Measurements from ENCODE around the gene COL1A1. TPM values are rescaled to one million over a fixed set of nuclear protein-coding genes. Genes with fewer than 3 reads are reported as not detected.

The COL1A1 gene
- total RNA-seq, 1 experiment from 2014 or later, result 5.5 TPM

DNA sequence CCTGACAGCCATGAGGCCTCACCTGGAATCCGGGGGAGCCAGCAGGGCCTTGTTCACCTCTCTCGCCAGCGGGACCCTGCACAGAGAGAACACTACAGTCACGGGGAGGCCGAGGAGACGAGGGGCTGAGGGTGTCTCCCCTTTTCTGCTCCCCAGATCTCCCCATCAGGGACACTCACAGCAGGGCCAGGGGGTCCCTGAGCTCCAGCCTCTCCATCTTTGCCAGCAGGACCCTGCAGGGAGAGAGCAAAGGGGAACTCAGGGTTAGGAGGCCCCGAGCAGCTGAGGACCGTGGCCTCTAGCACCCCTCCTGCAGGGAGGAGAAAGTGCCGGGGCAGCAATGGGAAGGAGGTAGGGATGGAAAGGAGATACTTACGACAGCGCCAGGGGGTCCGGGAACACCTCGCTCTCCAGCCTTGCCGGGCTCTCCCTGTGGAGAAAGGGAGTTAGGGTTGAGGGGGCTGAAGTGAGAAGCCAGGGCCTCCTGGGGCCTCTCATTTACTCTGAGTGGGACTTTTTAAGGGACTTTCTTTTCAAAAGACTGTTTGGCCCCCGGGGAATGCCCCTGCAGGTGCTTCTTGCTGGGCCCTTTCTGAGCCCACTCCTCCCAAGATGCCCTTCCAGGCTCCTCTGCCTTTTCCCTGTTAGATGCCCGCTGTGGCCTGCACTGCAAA is 8.7 kb downstream of the COL1A1 start:
- TF ChIP-seq, protein P1, sequence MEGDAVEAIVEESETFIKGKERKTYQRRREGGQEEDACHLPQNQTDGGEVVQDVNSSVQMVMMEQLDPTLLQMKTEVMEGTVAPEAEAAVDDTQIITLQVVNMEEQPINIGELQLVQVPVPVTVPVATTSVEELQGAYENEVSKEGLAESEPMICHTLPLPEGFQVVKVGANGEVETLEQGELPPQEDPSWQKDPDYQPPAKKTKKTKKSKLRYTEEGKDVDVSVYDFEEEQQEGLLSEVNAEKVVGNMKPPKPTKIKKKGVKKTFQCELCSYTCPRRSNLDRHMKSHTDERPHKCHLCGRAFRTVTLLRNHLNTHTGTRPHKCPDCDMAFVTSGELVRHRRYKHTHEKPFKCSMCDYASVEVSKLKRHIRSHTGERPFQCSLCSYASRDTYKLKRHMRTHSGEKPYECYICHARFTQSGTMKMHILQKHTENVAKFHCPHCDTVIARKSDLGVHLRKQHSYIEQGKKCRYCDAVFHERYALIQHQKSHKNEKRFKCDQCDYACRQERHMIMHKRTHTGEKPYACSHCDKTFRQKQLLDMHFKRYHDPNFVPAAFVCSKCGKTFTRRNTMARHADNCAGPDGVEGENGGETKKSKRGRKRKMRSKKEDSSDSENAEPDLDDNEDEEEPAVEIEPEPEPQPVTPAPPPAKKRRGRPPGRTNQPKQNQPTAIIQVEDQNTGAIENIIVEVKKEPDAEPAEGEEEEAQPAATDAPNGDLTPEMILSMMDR (IDR thresholded peaks at IDR 0.05; ENCODE audit: unreplicated experiment), result no peak
- no peak for DNase-seq
- CTCF ChIA-PET, result no interaction called here
- no TSS peak for BruUV-seq (replicated peaks)
- Mint-ChIP-seq H3K27me3 (ENCODE audit: unreplicated experiment) (peaks cover 98% of the 10 kb centered on the region), H3K9me3 (ENCODE audit: low read depth, unreplicated experiment) (no peaks in the 10 kb centered on the region), H3K4me1 (ENCODE audit: low read depth, unreplicated experiment) (no peaks in the 10 kb centered on the region), H3K36me3 (ENCODE audit: insufficient read depth, unreplicated experiment) (no peaks in the 10 kb centered on the region), H3K4me3 (ENCODE audit: low read depth, unreplicated experiment) (no peak overlapping the region), H3K27ac (ENCODE audit: unreplicated experiment) (no peak overlapping the region)
- intact Hi-C loops (cut with micrococcal nuclease; ENCODE audit: unreplicated experiment), result no loop called here

DNA sequence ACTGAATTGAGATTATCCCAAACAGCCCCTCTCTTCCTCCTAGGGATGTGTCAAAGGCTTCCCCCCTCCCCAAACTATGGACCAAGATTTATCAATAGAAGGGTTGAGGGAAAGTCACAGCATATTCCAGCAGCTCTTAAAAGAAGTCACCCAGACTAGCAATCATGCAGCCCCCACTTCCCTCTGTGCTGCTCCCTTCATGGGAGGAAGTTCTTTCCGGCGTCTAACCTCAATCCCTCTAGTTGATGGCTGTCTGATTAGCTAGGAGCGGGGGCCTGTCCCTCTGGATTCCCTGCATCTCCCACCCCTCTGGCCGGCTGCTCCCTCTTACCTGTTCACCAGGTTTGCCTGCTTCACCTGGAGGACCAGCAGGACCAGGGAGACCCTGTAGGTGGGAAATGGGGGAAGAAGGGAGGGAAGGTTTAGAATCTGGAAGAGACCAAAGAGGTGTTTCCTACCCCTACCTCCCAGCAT is 9.2 kb downstream of the COL1A1 start:
- no peaks in the 10 kb centered on the region for H3K4me1 Mint-ChIP-seq (ENCODE audit: low read depth, unreplicated experiment)
- TF ChIP-seq, protein P1 (IDR thresholded peaks at IDR 0.05; ENCODE audit: unreplicated experiment), result no peak
- CTCF ChIA-PET, result no interaction called here
- H3K27me3 Mint-ChIP-seq (ENCODE audit: unreplicated experiment), result peaks cover 98% of the 10 kb centered on the region
- intact Hi-C loops (cut with micrococcal nuclease; ENCODE audit: unreplicated experiment), result no loop called here
- no peaks in the 10 kb centered on the region for H3K9me3 Mint-ChIP-seq (ENCODE audit: low read depth, unreplicated experiment)
- H3K36me3 Mint-ChIP-seq (ENCODE audit: insufficient read depth, unreplicated experiment), result no peaks in the 10 kb centered on the region
- no peak overlapping the region for H3K27ac Mint-ChIP-seq (ENCODE audit: unreplicated experiment)
- H3K4me3 Mint-ChIP-seq (ENCODE audit: low read depth, unreplicated experiment), result no peak overlapping the region
- no TSS peak for BruUV-seq (replicated peaks)
- no peak for DNase-seq

DNA sequence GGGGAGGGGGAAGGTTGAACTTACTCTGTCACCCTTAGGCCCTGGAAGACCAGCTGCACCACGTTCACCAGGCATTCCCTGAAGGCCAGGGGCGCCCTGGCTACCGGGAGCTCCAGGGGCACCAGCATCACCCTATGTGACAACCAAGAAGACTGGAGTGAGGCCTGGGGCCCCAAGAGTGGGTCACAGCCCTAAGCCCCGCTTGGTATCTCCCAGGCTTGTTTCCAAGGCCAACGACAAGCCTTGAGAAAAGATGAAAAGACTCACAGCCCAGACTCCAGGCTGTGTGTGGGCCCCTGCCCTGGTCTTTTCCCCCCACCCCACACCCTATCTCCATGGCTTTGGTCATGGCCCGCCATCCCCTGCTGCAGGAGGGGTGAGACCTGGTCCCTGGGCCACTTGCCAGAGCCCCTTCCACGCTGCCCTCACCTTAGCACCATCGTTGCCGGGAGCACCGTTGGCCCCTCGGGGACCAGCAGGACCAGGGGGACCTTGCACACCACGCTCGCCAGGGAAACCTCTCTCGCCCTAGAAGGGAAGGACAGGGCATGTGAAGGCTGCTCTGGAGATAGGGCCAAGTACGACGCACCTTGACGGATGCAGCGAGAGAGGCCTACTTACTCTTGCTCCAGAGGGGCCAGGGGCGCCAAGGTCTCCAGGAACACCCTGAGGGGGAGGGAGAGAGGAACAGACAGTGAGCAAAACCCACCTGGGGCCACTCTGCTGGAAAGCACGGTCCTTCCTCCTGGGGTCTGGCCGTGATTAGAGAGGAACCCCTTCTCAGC is 9.9 kb downstream of the COL1A1 start:
- TF ChIP-seq, protein P1 (IDR thresholded peaks at IDR 0.05; ENCODE audit: unreplicated experiment), result no peak
- intact Hi-C loops (cut with micrococcal nuclease; ENCODE audit: unreplicated experiment), result no loop called here
- Mint-ChIP-seq H3K4me1 (ENCODE audit: low read depth, unreplicated experiment) (no peaks in the 10 kb centered on the region), H3K9me3 (ENCODE audit: low read depth, unreplicated experiment) (no peaks in the 10 kb centered on the region), H3K36me3 (ENCODE audit: insufficient read depth, unreplicated experiment) (no peaks in the 10 kb centered on the region), H3K4me3 (ENCODE audit: low read depth, unreplicated experiment) (no peak overlapping the region), H3K27me3 (ENCODE audit: unreplicated experiment) (peaks cover 98% of the 10 kb centered on the region), H3K27ac (ENCODE audit: unreplicated experiment) (no peak overlapping the region)
- no peak for DNase-seq
- BruUV-seq (replicated peaks), result no TSS peak
- CTCF ChIA-PET, result no interaction called here

DNA sequence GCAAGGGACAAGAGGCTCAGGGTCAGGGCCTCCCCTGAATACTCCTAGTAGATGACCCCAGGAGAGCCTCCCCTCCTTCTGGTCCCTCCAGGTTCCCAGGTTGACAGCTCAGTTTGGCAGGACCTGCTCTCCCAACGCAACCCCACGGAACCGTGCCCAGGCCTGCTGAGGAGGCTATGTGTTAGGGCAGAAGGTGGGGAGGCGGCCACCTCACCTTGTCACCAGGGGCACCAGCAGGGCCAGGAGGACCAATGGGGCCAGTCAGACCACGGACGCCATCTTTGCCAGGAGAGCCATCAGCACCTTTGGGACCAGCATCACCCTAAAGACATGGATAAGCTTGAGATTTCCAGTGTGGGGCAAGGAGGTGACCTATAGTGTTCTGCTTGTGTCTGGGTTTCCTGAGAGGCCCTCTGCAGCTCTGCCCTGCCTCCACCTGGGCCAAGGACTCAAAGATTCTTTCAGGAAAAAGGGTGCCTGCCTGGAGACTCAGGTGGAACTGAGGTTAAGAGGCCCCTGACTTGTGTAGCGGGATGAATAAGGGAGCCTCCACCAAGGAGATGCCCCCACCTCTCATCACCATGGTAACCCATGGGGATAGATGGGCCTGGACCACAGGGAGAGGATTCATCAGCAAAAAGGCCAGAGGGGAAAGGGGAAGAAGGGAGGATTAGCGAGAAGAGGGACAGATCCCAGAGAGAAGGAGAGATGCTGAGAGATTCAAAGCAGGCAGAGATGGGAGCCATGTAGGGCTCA is 10.7 kb downstream of the COL1A1 start:
- H3K4me1 Mint-ChIP-seq (ENCODE audit: low read depth, unreplicated experiment), result no peaks in the 10 kb centered on the region

More for the DNA sequence above, 10.7 kb downstream of the COL1A1 start:
- CTCF ChIA-PET, result interaction anchor here (0.6 kb wide), 2 partner anchors 21 to 107 kb away, joined by 3 to 5 read pairs; no protein-coding TSS in a partner anchor
- Mint-ChIP-seq H3K27ac (ENCODE audit: unreplicated experiment) (no peak overlapping the region), H3K9me3 (ENCODE audit: low read depth, unreplicated experiment) (no peaks in the 10 kb centered on the region), H3K27me3 (ENCODE audit: unreplicated experiment) (peaks cover 90% of the 10 kb centered on the region), H3K36me3 (ENCODE audit: insufficient read depth, unreplicated experiment) (no peaks in the 10 kb centered on the region), H3K4me3 (ENCODE audit: low read depth, unreplicated experiment) (no peak overlapping the region)
- BruUV-seq (replicated peaks), result no TSS peak
- intact Hi-C loops (cut with micrococcal nuclease; ENCODE audit: unreplicated experiment), result no loop called here
- DNase-seq, result no peak
- TF ChIP-seq, protein P1 (IDR thresholded peaks at IDR 0.05; ENCODE audit: unreplicated experiment), result no peak
